Inflammatory macrophage treated with lipopolysaccharide for 4 hours (primary cell): Measurements from ENCODE around the gene RPL32.
A peak's percentile ranks its signal among the peaks of the same experiment; 100 is the strongest.
"Not testable (repeated sequence)": the region's sequence is repeated elsewhere in the genome, so short reads cannot be mapped to it uniquely, and the experiment has no call there.

Experiments
- DNase-seq: peaks from one replicate; pipeline ENCODE4 v3.0.0-alpha.2; 2020

RPL32 gene

DNA sequence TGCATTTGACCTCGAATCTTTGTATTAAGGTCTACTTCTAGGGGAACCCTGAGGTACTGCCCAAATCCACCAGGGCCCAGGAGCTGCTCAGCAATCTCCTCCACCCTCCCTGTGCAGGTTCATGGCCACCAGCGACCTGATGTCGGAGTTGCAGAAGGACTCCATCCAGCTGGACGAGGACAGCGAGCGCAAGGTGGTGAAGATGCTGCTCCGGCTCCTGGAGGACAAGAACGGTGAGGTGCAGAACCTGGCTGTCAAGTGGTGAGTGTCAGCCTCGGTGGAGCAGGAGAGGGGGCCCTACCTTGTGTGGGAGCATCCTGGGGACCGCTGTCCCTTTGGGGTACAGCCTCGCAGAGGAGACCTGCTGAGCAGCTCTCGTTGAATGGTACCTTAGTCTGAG is 38.0 kb downstream of the RPL32 start:
- no peak for DNase-seq

DNA sequence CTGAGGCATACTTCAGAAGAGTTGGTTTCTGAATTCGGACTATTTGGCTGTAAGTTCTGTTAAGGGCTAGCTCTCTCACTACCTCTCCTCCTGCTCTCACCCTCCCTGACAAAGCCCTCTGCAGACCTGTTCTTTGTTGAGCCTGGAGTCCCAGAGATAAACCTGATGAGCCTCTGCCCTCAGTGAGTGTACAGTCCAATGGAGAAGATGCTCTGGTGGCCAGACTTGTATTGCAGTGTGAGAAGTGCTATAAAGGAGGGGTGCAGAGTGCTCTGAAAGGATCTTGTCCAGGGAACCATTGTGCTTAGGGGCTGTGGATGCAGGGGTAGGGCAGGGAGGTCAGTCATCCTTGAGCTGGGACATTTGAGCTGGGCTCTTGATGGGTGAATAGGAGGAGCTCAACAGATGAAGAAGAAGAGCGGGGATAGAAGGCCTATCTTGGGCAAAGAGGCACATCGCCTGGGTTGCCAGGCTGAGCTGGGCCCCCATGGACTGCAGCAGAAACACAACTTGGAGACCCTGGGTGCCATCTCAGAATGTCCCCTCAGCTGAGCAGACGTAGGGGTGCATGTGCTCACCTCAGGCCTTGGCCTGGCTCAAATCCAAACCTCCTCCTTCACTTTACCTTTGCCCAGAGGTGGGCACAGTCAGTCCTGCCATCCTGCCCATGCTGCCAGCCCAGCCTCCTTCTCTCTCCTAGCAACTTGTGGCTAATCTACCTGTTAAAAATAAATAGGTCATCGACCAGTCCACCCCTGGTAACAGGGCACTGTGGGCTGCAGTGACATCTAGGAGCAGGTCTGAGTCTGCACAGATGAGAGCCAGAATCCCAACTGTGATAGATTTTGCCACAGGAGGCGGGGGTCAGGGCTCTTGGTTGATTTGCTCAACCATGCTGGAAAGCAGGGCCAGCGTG is 41.6 kb downstream of the RPL32 start:
- DNase-seq, result no peak

- no peak for DNase-seq
Measured at GRCh38 chr3:12798559-12799179, 42.7 kb downstream of the RPL32 start.

DNA sequence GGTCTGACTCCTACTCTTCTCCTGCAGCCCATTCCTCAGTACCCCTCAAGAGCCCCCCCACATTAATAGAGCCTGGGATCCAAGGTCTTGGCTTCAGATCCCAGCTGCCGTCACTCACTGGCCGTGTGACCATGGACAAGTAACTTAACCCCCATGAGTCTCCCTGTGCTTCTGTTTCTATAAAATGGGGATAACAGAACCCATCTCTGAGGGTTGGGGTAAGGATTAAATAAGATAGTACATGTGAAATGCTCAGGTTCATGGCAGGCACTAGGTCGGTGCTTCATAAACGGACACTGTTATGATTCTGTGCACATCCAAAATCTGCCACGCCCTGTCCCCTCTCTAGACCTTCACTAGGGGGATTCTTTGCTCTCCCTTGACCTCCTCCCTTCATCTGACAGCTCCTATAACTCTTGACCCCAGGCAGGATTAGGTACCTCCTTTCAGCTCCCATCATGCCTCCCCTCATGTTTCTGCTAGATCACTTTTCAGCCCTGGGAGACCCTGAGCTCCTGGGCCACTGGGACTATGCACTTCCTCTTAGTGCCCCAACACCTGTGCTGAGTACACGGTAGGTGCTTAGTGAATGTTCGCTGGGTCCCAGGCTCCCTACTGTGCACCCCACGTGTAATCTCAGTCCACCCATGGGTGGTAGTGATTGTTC is 43.3 kb downstream of the RPL32 start:
- DNase-seq, result no peak

- DNase-seq, result no peak
Measured at GRCh38 chr3:12797124-12797891, 44.1 kb downstream of the RPL32 start.

DNA sequence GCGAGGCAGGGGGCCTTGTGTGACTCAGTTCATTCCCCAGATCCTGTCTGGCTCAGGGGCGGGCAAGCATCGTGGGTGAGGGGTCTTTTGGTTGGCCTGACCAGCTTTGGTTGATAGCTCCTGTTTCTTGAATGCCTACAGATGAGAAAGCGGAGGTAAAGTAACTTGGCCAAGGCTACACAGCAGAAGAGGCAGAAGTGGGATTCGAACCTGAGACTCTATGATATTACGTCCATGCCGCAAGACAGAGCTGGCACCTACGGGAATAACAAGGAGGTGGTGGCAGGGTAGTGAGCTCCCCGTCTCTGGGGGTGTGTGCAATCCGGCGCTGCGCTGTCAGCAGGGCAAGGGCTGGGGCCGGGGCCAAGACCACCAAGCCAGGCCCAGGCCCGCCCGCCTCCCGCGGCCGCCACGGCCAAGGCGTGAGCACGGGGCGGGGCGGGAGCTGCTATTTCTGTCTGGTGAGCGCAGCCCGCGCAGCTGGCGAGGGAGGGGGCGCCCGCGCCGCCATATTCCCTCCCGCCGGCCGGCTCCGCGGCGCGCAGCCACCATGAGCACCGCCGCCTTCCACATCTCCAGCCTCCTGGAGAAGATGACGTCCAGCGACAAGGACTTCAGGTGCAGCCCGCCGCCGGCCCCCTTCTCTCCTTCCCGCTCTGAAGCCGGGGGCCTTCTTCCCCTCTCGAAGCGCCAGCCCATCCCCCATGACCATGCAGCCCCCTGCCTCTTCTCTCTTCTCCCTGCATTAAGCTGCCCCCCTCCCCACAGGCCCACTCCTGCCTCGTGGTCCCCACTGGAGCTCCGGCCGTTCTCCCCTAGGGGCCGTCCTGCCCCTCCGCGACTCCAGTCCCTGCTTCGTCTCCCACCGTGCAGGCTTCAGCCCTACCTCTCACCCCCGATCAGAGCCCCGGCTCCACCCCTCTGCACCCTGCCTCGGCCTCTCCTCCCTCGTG is 44.9 kb downstream of the RPL32 start, which contains the start of gene CAND2:
Gene CAND2 (plus strand): TSS at position 510 of the 953 bp plus-strand sequence. CDS start 41 bp downstream, at position 551.
- DNase-seq, result no peak

DNA sequence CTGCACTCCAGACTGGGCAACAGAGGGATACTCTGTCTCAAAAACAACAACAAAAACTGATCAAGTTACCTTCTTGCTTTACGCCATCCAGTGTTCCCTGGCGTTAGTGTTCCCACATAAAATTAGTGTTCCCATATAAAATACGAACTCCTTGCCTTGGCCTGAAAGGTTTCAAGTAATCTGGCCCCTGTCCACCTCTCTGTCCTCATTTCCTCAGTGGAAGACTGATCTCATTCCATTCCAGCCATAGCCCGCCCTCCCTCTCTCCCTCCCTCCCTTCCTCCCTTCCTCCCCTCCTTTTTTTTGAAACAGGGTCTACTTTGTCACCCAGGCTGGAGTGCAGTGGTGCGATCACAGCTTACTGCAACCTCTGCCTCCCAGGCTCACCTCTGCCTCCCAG is 47.7 kb downstream of the RPL32 start:
- DNase-seq, result no peak

GRCh38 chr3:12791430-12791829 is 49.9 kb downstream of the RPL32 start:
- peak; percentile 44 for DNase-seq

DNA sequence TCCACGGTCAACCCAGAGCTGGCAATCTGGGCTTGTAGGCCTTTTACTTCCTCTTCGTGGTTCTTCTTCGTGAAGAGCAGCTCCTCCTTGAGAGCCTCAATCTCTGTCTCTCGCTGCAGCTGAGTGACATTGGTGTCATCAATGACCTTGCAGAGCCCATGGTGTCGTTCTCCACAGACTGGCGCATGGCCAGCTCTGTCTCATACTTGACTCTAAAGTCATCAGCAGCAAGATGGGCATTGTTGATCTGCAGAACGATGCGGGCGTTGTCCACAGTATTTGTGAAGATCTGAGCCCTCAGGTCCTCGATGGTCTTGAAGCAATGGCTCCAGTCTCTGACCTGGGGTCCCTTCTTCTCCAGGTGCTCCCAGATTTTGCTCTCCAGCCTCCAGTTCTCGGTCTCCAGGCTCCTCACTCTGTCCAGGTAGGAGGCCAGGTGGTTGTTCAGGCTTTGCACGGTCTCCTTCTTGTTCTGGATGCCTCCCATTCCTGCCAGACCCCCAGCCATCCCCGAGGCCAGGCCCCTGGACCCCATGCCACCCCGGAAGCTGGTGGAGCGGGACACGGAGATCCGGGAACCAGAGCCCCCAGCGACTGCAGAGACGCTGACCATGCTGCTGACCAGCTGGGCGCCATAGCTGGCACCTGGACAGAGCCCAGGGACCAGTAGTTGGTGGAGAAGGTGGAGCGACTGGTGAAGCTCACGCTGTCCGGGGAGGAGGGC is 53.2 kb downstream of the RPL32 start:
- not testable (repeated sequence) for DNase-seq

DNA sequence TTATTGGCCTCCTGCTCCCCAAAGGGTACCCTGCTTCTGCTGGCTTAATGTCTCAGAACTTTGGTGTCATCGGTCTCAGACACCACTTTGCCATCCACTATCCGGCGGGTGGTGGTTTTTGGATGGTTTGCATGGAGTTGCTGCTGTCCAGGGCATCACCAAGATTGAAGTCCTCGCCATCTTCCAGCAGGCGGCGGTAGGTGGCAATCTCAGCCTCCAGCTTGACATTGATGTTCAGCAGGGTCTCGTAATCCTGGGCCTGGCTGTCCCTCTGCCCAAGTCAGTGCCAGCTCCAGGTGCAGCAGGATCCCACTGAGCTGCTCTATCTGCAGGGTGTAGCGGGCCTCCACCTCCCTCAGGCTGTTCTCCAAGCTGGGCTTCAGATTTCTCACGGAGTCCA is 54.0 kb downstream of the RPL32 start:
- DNase-seq, result peak; percentile 34

DNA sequence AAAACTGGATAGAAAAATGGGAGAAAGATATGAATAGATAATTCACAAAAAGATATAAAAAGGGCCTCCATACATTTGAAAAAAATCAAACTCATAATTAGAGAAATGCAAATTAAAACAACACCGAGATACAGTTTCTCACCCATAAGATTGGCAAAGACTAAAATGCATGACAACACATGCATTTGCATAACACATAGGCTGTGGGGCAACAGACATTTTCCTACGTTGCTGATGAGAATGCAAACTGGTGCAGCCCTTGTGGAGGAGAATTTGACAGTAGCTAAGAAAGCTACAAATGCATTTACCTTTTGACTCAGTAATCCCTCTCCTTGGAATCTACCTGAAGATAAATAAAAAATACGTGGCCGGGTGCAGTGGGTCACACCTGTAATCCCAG is 56.3 kb downstream of the RPL32 start:
- DNase-seq, result peak; percentile 15
